GM19452 (cell line): Measurements from ENCODE around the gene ERBB2.
"Not testable (repeated sequence)": the region's sequence is repeated elsewhere in the genome, so short reads cannot be mapped to it uniquely, and the experiment has no call there.

Source experiments
- ATAC-seq: cut with Tn5 transposase; IDR thresholded peaks from one replicate; pipeline ENCODE4 v1.9.1; 2021; ENCODE audit not compliant: unreplicated experiment

ERBB2 gene

GRCh38 chr17:39722965-39723848, 23.3 kb downstream of the ERBB2 start:
- ATAC-seq = no peak

DNA sequence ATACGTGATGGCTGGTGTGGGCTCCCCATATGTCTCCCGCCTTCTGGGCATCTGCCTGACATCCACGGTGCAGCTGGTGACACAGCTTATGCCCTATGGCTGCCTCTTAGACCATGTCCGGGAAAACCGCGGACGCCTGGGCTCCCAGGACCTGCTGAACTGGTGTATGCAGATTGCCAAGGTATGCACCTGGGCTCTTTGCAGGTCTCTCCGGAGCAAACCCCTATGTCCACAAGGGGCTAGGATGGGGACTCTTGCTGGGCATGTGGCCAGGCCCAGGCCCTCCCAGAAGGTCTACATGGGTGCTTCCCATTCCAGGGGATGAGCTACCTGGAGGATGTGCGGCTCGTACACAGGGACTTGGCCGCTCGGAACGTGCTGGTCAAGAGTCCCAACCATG, 24.9 kb downstream of the ERBB2 start:
- no peak for ATAC-seq

DNA sequence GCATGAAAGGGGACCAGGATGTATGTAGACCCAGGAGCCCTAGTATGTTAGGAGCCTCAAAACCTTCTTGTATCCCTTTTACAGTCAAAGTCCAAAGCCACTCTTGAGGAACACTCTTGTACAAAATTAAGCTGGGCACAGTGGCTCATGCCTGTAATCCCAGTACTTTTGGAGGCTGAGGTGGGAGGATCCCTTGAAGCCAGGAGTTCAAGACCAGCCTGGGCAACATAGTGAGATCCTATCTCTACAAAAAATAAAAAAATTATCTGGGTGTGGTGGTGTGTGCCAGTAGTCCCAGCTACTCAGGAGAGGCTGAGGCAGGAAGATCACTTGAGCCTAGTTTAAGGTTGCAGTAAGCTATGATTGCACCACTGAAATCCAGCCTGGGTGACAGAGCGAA, 26.1 kb downstream of the ERBB2 start:
- ATAC-seq = not testable (repeated sequence)

DNA sequence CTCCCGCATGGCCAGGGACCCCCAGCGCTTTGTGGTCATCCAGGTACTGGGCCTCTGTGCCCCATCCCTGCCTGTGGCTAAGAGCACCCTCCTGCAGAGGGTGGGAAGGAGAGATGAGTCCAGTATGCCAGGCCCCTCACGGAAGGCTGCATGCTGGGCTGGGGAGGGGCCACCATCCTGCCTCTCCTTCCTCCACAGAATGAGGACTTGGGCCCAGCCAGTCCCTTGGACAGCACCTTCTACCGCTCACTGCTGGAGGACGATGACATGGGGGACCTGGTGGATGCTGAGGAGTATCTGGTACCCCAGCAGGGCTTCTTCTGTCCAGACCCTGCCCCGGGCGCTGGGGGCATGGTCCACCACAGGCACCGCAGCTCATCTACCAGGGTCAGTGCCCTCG, 26.8 kb downstream of the ERBB2 start:
- no peak for ATAC-seq

DNA sequence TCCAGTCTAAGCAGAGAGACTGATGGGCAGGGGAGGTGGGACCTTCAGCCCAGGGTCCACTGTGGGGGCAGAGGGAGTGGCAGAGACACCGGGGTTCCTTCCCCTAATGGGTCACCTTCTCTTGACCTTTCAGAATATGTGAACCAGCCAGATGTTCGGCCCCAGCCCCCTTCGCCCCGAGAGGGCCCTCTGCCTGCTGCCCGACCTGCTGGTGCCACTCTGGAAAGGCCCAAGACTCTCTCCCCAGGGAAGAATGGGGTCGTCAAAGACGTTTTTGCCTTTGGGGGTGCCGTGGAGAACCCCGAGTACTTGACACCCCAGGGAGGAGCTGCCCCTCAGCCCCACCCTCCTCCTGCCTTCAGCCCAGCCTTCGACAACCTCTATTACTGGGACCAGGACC, 27.7 kb downstream of the ERBB2 start:
- no peak for ATAC-seq

DNA sequence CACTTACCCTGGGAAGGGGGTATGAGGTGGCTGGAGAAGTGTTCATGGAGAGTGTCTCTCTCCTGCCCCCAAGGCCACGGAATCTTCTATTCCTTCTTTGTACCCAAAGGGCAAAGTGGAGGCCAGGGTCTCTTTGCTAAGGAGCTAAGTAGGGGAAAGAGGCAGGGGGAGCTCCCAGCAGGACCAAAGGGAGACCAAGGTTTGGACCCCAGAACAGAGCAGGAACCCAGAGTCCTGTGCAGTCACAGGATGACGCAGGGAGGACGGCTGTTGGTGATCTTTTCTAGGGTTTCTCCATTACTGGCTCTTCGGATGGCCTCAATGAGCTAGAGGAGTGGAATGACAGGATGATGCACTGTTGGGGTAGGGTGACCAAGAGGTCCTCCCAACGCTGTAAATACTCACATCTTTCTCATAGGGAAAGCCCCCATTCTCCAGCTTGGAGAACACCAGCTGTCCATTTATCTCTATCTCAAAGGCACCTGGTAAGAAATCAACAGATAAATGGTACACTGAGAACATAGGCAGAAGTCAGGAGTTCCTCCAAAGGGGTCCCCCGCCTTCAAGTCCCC, 29.5 kb downstream of the ERBB2 start:
- no peak for ATAC-seq

DNA sequence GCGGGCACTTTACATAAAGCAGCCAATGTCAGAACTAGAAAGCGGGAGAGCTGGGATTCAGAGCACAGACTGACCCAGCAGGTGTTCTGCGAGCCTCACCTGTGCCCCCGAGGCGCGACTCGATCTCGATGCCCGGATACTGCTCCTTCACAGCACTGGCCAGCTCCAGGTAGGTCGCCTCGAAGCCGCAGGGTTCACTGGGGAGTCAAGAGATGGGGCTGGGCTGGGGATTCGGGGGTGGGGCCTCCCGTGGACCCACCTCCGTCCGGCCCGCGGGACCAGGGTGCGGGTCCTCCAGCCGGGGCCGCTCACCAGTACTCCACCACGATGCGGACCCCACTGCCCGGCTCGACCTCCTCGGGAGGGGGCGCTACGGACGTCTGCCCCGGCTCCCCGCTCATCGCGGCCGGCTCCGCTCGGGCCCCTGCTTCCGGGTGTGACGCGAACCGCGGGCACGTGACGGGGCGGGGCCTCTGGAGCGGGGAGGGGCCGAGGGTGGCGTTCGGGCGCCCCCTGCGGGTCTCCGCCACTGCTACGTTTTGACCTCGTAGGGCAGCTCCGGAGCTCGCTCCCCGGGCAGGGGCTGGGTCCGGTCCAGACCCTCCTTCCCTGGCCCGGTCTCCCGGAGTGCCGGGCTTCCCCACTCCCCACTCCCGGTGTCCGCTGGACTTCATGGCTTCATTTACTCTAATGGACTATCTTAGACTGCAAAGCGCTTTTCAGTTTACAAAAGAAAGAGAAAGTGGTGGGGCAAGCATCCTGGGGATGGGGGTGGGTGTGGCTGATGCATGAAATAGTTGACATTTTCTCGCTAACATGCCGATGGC, 30.4 kb downstream of the ERBB2 start, which contains the start of gene MIEN1:
Gene MIEN1, minus strand, starts transcription at position 438 of the 827 bp plus-strand sequence. Its CDS starts 37 bp downstream, at position 401.
- ATAC-seq = peak; percentile 85

DNA sequence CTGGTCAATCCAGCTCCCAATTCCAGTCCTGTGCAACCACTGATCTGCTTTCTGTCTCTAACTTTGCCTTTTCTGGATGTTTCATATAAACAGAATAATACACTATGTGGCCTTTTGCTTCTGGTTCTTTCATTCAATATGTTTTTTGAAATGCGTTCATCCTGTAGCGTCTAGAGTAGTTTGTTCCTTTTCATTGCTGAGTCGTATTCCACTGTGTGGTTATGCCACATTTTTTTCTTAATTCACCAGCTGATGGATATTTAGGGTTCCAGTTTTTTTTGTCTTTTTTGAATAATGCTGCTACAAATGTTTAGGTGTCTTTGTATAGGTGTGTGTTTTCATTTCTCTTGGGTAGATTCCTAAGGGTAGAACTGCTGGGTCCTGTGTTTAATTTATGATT, 32.7 kb downstream of the ERBB2 start:
- no peak for ATAC-seq

- no peak for ATAC-seq
Measured at GRCh38 chr17:39735882-39736281, 36.0 kb downstream of the ERBB2 start.

- no peak for ATAC-seq
Measured at GRCh38 chr17:39736319-39737165, 36.7 kb downstream of the ERBB2 start.

- no peak for ATAC-seq
Measured at GRCh38 chr17:39737206-39737759, 37.4 kb downstream of the ERBB2 start.

GRCh38 chr17:39737760-39738567, 38.1 kb downstream of the ERBB2 start, which contains the start of gene GRB7:
TSS of gene GRB7 (plus strand) at chr17:39737938. CDS start at chr17:39742302, 4,364 bp downstream.
- no peak for ATAC-seq

DNA sequence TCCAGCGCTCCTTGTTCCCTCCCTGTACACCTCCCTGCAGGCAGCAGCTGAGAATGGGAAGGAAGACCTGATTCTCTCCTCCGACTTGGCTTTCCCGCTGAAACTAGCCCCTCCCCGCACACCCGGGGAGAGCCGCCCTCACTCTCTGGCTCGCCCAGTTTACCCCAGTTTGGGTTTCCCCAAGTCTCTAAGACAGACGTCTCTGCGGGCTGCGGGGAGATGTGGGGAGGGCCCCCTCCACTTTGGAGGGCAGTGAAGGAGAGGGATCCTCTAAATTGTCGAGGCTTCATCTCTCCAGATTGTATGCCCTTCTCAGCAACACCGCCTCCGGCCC, 38.7 kb downstream of the ERBB2 start:
- no peak for ATAC-seq

DNA sequence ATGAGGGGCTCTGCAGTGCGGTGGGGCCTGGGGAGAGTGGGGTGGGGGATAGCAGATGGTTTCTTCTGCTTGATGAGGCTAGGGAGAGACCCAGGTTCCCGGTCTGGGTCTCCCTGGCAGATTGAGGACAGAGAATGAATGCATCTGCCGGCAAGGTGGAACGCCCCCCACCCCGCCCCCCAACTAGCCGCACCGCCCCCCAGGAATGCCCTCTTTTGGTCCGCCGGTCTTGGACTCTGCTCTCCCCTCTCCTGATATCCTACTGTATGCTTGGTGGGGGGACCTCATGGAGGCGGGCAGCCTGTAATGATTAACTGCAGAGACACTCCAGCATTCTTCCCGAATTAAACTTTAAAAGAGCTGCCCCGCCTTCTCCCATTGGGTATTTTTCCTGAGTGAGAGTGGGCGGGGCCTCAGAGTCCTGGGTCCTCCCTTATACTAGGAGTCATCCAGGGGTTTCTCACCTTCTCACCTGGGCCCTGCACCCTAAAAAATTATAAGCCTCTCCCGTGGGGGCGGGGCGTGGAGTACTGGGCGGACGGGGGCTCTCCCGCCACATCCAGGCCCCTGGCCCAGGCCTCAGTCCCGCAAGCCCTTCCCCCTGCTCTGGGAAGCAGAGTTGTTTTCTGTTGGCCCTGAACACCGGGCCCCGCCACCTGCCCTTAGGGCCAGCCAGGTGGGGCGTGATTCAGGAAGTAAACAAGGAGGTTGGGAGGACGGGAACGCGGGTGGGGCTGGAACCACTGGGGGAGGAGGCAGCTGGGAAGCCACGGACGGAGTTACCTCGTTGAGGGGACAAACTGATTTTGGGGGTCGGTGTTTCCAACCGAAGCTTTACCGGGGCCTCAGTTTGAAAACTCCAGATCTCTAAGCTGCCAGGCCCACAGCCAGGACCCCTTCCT, 39.4 kb downstream of the ERBB2 start:
- ATAC-seq = no peak

- ATAC-seq = no peak
Measured at GRCh38 chr17:39739885-39740356, 40.1 kb downstream of the ERBB2 start.

GRCh38 chr17:39740357-39741111, 40.7 kb downstream of the ERBB2 start:
- no peak for ATAC-seq

DNA sequence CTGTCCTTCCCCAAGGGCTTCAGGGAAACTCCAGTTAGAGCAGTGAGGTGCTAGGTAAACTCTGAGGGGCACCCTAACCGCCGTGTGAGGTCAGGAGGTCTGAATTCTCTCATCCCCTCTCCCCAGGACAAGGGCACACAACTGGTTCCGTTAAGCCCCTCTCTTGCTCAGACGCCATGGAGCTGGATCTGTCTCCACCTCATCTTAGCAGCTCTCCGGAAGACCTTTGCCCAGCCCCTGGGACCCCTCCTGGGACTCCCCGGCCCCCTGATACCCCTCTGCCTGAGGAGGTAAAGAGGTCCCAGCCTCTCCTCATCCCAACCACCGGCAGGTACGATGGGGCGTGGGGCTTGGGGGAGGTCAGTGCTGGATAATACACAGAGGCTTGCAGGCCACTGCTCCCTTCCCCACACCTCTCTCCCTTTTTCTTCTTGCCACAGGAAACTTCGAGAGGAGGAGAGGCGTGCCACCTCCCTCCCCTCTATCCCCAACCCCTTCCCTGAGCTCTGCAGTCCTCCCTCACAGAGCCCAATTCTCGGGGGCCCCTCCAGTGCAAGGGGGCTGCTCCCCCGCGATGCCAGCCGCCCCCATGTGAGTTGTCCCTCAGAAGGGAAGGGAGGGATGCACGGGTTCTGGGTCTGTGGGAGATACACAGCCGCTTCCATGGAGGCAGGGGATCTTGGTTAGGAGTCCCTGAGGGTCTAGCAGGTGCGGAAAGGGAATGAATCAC, 42.4 kb downstream of the ERBB2 start:
- no peak for ATAC-seq
